Kidney tubule cell (primary cell): ENCODE data around the gene TULP4.
"Not testable (repeated sequence)": the region's sequence is repeated elsewhere in the genome, so short reads cannot be mapped to it uniquely, and the experiment has no call there.

Experiments used
- DNase-seq: peaks from one replicate; pipeline ENCODE4 v3.0.0-alpha.2; 2018; ENCODE audit warnings: low spot score

TULP4 gene

GRCh38 chr6:158503222-158503621, 191.0 kb downstream of the TULP4 start:
- DNase-seq: no peak

DNA sequence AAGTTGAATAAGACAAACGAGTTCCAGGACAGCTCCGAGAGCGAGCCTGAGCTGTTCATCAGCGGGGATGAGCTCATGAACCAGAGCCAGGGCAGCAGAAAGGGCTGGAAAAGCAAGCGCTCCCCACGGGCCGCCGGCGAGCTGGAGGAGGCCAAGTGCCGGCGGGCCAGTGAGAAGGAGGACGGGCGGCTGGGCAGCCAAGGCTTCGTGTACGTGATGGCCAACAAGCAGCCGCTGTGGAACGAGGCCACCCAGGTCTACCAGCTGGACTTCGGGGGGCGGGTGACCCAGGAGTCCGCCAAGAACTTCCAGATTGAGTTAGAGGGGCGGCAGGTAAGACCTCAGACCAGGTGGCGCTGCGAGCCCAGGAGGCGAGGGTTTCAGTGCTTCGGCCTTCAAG, 191.6 kb downstream of the TULP4 start:
- no peak for DNase-seq

DNA sequence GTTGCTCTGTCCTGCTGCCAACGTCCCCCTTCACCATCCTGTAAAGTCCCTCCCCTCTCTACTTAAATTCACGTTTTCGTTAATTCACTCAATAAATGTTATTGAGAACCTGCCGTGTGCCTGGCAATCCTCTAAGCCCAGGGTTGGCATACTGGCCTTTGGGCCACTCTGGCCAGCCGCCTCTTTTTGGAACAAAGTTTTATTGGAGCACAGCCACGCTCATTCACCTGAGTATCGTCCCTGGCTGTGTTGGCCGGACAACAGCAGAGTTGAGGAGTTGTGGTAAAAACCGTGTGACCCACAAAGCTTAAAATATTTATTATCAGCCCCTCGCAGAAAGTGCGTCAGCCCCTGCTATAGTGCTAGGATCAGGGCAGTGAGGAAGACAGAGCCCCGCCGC, 192.9 kb downstream of the TULP4 start:
- no peak for DNase-seq

- no peak for DNase-seq
Observed at GRCh38 chr6:158506601-158507000, 194.3 kb downstream of the TULP4 start.

- DNase-seq: no peak
Observed at GRCh38 chr6:158507174-158507573, 194.9 kb downstream of the TULP4 start.

DNA sequence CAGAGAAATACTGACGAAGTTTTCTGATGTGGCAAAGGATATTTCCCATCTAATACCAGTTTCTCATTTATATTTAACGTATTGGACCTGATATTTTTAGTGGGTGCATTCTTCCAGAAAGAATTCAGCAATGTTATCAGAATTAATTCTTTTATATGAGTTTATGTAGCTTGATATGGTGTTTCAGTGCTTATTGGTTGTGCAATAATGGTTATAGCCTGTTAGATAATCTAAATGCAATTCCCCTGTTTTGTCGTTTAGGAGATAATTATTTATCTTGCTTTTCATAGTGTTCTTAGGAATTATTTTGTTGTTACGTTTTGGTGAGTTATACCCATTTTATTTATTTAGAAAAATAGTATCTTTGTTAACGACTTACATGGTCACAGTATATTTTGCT, 196.2 kb downstream of the TULP4 start:
- no peak for DNase-seq

DNA sequence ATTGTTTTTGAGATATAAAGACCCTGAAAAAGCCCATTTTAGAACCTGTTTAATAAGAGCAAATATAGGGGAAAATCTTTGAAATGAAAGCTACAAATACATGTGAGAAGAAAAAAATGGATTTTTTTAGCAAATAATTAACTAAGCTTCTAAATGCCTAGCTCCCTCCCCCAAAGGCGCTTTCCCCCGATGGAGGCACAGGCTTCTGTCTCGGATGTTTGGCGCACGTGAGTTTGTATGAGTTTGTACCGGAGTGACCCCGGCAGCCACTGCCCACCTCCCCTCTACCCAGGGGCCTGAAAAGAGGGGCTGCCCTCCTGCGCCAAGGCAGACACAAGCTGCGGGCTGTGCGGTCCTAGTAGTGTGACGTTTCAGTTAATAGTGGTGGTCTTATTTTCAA, 197.2 kb downstream of the TULP4 start:
- no peak for DNase-seq

DNA sequence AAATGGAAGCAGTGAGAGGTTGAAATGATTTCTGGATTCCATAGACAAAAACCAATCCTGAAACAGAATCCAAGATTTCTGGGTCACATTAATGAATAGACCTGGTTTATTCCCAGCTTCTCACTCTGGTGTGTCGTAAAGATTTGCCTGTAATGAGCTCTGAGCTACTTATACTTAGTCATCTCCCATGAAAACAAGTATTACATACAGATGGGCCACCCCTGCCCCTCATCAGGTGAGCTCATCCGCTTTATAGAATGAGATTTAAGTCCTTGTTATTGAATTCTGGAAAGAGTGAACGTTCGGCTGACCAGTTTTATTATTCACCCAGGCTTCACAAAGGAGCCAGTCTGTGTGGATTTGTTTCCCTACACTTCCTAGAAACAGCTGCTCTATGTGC, 200.5 kb downstream of the TULP4 start:
- no peak for DNase-seq

- DNase-seq: no peak
Observed at GRCh38 chr6:158514176-158514575, 201.9 kb downstream of the TULP4 start.

GRCh38 chr6:158514991-158515390, 202.7 kb downstream of the TULP4 start:
- DNase-seq: no peak

DNA sequence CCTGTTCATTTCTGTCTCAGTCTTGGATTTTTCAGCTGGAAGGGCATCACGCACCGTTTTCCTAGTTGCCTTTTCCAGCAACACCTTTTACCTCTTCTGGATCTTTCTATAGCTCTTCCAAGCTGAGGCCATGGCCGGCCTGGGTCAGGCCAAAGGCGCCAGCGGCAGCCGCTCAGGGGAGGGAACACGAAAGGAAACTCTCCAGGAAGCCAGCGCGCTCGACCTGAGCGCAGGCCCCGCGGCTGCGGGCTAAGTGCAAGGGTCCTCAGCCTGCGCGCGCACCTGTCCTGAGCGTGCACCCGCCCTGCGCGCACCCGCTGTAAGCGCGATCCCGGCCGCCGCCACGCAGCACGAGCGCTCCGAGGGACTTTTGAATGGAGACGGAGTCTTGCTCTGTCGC, 203.8 kb downstream of the TULP4 start:
- DNase-seq: no peak

- DNase-seq: no peak
Observed at GRCh38 chr6:158517038-158517437, 204.8 kb downstream of the TULP4 start.

DNA sequence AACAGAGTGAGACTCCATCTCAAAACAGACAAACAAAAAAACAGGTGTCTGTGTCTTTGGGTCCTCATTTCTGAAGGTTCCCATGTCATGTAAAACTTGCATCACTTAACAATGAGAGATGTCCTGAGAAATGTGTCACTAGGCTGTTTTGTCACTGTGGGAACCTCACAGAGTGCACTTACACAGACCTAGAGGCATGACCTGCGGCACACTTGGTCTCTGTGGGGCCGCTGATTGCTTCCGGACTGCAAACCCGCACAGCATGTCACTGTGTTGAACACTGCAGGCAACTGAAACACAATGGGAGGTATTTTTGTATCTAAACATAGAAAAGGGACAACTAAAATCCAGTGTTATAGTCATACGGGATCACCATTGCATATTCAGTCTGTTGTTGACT, 205.3 kb downstream of the TULP4 start:
- no peak for DNase-seq

DNA sequence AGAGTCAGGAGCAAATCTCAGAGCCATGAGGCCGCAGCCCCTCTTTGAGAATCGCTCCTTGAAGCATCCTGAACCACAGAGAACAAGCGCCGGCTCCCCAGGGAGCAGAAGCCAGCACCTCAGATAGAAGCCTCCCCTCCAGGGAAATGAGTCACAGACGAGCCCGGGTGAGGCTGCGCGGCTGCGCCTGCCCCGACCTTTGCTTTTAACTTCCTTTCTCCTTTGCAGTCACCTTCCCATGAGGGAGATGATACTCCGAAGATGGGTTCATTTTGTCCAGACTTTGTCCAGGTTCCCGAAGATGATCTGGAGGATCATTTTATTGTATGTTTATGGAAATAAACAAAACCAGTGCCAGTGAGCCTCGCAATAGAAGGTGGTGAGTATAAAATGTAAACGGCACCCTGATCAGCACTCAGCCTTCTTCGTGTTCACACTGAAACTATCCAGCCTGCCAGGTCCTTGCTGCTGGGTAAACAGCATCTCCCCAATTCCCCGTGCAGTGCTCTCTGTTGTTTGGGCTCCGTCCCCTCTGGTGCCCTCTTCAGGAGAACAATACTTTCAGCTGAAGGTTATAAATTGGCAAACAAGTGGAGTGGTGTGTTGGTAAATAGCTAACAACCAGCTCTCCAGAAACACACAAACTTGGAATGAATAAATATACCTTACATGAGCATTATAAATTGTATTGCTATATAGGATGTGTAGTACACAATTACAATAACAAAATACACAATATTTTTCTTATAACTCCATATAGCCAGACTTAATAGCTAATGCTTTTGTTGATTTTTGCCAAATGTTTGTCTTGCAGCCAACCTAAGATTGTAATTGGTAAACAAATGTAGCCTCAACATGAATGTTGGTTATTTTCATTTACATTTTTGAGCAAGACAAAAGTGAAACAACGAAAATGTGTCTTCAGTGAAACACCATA, 206.2 kb downstream of the TULP4 start:
- peak; percentile 75 for DNase-seq

GRCh38 chr6:158519300-158519699, 207.0 kb downstream of the TULP4 start:
- no peak for DNase-seq

DNA sequence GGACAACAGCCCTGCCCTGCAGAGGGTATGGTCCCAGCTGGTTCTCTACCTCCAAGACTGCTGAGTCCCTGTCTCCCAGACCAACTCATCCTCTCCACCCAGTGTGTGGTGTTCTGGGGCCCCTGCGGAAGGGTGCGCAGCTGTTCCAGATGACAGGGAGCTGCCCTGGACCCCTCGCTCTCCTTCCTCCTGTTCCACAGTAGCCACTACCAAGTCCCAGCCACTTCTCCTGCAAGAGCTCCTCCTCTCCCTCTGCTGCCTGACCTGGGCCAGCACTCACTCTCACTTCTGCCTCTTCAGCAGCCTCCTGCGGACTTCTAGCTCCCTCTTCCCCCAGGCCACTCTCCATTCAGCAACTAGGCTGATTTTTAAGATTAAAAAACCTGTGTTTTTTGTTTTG, 207.5 kb downstream of the TULP4 start:
- no peak for DNase-seq

- not testable (repeated sequence) for DNase-seq
Observed at GRCh38 chr6:158520975-158521374, 208.7 kb downstream of the TULP4 start.

GRCh38 chr6:158521759-158522158, 209.5 kb downstream of the TULP4 start:
- DNase-seq: no peak

GRCh38 chr6:158522616-158523015, 210.4 kb downstream of the TULP4 start:
- DNase-seq: no peak

- DNase-seq: no peak
Observed at GRCh38 chr6:158524311-158524710, 212.0 kb downstream of the TULP4 start.

DNA sequence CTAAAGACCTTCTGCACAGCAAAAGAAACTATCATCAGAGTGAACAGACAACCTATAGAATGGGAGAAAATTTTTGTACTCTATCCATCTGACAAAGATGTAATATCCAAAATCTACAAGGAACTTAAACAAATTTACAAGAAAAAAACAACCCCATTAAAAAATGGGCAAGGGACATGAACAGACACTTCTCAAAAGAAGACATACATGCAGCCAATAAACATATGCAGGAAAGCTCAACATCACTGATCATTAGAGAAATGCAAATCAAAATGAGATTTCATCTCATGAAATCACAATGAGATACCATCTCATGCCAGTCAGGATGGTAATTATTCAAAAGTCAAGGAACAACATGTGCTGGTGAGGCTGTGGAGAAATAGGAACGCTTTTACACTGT, 215.6 kb downstream of the TULP4 start:
- DNase-seq: not testable (repeated sequence)

DNA sequence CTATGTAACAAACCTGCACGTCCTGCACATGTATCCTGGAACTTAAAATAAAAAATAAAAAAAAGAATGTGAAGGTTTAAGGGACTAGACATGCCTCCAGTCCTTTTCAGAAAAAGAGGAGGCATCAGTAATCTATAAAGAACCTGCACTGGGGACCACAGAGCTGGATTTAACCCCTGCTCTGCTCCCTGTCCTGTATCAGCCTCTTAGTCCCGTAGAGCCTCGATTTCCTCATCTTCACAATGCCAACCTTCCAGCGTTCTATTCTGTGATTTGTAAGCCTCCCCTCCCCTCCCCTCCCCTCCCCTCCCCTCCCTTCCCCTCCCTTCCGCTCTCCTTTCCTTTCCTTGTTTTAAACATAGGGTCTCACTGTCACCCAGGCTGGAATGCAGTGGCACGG, 216.6 kb downstream of the TULP4 start:
- no peak for DNase-seq

DNA sequence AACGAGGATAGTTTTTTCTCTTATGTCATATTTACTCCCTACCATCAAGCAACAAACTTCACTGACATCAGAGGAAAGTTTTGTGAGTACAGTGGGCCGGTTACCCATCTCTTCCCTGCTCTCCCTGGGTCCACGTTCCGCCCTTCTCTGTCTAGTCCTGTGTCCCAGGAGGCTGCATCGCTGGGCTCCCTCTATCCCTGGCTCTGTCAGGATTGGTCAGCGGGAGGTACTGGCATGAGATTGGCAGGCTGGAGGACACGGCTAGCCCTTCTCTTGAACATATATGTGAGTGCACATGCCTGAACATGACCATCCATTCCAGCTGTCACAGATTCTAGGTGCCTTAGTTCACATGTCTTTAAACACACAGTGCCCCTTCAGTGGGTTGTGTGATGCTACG, 217.4 kb downstream of the TULP4 start:
- DNase-seq: no peak

GRCh38 chr6:158531566-158531965, 219.3 kb downstream of the TULP4 start:
- no peak for DNase-seq
